HG02840 (cell line): ENCODE measurements around the gene RAPGEF2.
"Not testable (repeated sequence)": the region's sequence is repeated elsewhere in the genome, so short reads cannot be mapped to it uniquely, and the experiment has no call there.

Source experiments
- ATAC-seq: cut with Tn5 transposase; IDR thresholded peaks from one replicate; pipeline ENCODE4 v1.9.1; 2021; ENCODE audit warnings: mild to moderate bottlenecking, moderate library complexity, moderate number of reproducible peaks; ENCODE audit not compliant: unreplicated experiment, low FRiP score

RAPGEF2 gene

DNA sequence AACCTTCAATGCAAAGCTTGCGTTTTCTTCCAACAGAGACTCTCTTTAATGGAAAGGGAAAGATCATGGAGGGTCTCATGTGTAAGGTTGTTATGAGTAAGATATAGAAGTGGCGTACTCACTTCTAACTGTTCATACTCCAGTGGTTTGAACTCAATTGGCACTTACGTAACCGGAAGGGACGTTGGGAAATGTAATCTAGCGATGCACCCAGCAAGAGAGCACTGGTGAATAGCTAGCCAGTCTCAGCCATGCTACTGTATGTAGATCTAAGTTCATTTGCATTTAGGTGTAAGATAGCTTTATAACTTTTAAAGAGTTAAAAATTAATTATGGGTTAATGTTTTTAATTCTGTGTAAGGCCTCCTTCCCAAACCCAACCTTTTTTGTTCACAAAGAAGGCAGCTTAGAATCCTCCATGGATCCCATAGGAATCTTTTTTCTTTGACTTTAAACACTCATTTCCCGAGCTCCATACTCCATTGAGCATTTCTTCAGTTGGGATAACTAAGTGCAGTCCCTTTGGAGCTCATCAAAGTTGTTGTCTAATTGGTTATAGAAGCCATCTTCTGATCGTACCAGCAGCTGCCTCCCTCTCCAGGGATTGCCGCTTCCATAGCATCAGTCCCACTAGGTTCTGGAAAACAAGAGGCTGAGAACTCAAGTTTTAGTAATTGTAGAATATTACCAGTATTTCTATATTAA lies 191.1 kb downstream of the RAPGEF2 start:
- ATAC-seq, result no peak

GRCh38 chr4:159296061-159296460 lies 193.2 kb downstream of the RAPGEF2 start:
- ATAC-seq, result no peak

DNA sequence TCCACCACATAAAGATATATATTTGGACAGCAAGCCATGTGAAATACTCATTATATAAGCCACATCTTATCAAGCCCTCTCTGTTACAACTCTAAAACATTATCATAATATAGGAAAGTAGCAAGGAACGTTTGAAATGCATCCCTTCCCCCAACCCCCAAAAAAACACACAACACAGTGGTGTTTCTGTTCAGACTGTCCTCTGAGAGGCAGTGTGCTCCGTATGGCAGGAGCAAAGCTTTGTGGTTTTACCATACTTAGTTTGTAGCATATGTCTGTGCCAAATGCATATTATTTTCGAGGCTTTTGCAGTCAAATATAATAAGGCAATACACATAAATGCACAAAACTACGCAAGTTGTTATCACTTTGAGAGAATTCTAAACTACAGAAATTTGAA lies 194.2 kb downstream of the RAPGEF2 start:
- no peak for ATAC-seq

DNA sequence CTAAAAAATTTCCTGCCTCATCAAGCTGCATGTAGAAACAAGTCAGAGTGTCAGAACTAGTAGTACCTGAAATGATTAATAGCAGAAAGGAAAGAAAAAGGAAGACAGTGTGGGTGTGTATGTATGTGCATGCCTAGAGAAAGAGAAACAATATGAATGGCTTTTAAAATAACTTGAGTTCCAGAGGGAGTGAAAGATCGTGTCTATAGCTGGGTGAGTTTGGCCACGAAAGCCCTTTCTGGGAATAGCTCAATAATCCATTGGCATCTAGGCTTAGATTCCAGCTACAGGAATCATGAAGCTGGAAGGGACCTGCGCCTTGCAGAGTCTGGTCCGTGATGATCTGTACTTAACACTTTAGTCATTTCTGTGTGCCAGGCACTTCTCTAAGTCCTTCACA lies 195.6 kb downstream of the RAPGEF2 start:
- ATAC-seq, result peak; percentile 54

GRCh38 chr4:159303435-159303834 lies 200.6 kb downstream of the RAPGEF2 start:
- ATAC-seq, result no peak

GRCh38 chr4:159305129-159305528 lies 202.2 kb downstream of the RAPGEF2 start:
- no peak for ATAC-seq

- ATAC-seq, result no peak
These were observed 205.1 kb downstream of the RAPGEF2 start for GRCh38 chr4:159307929-159308328.

DNA sequence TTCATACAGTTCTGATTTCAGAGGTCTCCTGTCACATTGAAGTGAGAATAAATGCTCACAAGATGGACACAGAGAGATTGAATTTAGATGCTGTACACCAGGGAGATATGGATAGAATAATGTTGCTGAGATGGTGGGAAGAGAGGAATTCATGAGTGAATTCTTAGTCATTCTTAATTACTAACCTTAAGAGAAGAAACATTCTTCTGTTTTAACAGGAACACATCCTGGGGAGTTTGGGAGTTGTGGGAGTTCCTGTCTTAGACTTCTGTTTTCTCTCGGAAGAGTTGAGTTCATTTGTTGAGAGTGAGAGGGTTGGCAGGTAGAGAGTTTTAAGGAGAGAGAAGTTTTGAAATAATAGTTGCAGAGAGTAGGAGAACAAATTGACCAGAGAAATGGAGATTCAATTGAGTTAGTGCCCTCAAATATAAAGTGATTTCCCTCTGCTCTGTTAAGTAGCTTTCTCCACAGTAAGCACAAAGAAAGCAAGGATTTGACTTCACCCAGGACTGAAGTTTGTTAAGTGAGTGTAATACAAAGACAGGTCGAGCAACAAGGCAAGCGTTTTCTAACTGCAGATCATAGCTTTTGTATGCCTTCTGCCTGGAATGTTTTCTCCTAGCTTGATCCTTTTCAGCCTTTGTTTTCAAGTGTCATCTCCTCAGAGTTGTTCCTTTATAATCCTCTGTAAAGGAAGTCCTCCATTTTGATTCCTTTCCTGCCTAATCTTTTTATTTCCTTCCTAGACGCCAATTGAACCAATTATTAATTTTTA lies 205.9 kb downstream of the RAPGEF2 start:
- ATAC-seq, result no peak

DNA sequence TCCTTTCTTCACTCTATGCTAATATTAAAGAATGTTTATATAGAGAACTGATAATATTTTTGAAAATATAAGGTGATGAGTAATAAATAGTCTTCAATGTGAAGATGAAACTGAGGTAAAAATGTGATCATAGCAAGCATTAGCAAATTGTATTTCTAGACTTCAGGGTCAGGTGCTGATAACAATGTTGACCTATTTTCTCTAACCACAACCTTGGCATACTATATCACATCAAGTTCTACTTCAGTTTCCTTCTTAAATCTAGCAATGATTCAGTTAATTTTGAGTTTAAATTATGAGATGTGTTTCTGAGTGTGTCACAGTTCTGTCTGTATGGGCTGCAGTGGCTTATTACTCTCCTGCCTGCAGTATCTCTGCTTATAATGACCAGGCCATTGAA lies 209.4 kb downstream of the RAPGEF2 start:
- no peak for ATAC-seq

DNA sequence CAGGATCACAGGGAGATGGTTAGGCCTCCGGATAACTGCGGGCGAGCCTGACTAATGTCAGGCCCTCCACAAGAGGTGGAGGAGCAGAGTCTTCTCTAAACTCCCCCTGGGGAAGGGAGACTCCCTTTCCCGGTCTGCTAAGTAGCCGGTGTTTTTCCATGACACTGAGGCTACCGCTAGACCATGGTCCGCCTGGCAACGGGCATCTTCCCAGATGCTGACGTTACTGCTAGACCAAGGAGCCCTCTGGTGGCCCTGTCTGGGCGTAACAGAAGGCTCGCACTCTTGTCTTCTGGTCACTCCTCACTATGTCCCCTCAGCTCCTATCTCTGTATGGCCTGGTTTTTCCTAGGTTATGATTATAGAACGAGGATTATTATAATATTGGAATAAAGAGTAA lies 213.0 kb downstream of the RAPGEF2 start:
- not testable (repeated sequence) for ATAC-seq

DNA sequence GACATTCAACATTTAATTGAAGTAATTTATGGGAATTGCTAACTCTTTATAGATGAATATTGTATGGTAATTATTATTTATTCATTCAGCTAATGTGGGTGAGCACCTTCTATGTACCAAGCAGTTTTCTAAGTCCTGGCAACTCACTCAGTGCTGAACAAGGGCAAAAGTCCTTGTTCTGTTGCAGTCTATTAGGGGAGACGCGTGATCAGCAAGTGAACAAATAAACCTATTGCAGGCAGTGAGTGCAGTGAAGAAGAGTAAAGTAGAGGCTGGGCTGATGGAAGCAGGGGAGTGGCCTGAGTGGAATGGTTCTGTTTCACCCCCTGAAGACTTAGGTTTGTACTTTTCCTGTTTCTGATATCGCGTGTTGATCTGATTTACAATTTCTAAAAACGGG lies 214.3 kb downstream of the RAPGEF2 start:
- no peak for ATAC-seq

- ATAC-seq, result no peak
These were observed 216.1 kb downstream of the RAPGEF2 start for GRCh38 chr4:159319027-159319426.

DNA sequence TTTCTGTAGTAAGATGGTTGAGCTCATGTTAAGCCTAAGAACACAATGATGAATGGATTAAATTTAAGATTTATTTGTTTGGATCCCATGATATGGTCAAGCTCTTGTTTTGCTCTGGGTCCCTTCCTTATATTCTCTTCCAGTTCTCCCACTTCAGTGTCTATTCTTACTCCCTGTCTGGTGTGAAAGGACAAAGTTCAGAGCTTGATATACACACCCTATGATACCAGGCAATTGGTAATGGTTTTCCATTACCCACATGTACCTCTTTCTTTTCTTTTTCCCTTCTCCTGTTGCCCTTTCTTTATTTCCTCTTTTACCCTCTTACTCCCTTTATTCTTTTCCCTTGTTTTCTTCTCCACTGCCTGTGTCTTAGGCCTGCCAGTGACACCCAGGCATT lies 223.6 kb downstream of the RAPGEF2 start:
- no peak for ATAC-seq

GRCh38 chr4:159328766-159329165 lies 225.9 kb downstream of the RAPGEF2 start:
- no peak for ATAC-seq

- ATAC-seq, result no peak
These were observed 231.6 kb downstream of the RAPGEF2 start for GRCh38 chr4:159334461-159334860.

DNA sequence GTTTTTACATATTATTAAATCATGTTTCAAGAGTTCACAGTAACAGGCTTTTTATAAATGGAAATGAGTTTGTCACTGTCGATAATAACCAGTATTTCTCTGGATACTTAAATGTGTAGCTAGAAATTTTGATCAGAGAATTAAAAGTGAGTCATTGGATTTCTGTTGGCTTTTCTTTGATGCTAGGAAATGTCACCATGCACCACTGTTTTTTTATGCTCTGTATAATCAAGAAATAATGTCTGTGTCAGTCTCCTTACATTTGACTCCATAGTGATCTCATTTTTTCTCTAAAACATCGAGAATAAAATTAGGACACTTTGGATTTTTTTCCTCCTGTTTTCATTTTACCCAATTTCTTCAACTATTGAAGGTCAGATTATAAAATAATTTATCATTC lies 234.2 kb downstream of the RAPGEF2 start:
- ATAC-seq, result no peak

DNA sequence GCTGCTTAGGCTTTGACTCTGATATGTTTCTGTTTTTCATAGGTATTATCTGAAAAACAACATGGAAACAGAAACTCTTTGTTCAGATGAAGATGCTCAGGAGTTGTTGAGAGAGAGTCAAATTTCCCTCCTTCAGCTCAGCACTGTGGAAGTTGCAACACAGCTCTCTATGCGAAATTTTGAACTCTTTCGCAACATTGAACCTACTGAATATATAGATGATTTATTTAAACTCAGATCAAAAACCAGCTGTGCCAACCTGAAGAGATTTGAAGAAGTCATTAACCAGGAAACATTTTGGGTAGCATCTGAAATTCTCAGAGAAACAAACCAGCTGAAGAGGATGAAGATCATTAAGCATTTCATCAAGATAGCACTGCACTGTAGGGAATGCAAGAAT lies 238.6 kb downstream of the RAPGEF2 start:
- ATAC-seq, result no peak

GRCh38 chr4:159342374-159342773 lies 239.5 kb downstream of the RAPGEF2 start:
- ATAC-seq, result no peak

DNA sequence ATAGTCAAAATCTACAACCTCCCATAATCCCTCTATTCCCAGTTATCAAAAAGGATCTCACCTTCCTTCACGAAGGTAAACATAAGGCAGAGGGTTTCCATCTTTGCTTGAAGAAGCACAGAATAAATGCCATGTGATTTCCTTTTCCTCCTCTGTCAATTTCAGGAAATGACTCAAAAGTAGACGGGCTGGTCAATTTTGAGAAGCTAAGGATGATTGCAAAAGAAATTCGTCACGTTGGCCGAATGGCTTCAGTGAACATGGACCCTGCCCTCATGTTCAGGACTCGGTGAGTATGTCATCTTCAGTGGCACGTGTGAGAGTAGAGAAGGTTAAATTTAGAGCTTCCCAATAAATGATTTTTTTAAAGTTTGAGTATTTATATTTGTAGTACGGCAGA lies 240.2 kb downstream of the RAPGEF2 start:
- no peak for ATAC-seq

DNA sequence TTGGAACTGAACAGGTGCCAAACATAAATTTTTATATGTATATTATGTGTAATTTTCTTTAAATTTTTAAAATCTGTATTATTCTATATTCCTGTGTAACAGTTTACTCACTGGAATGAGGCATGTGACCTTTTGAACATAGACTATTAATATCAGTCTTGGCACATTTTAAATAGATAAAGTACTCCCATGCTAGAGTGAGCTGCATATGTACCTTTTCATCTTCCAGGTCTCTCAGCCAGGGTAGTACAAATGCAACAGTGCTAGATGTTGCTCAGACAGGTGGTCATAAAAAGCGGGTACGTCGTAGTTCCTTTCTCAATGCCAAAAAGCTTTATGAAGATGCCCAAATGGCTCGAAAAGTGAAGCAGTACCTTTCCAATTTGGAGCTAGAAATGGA lies 242.0 kb downstream of the RAPGEF2 start:
- no peak for ATAC-seq

- ATAC-seq, result no peak
These were observed 243.8 kb downstream of the RAPGEF2 start for GRCh38 chr4:159346681-159347080.

DNA sequence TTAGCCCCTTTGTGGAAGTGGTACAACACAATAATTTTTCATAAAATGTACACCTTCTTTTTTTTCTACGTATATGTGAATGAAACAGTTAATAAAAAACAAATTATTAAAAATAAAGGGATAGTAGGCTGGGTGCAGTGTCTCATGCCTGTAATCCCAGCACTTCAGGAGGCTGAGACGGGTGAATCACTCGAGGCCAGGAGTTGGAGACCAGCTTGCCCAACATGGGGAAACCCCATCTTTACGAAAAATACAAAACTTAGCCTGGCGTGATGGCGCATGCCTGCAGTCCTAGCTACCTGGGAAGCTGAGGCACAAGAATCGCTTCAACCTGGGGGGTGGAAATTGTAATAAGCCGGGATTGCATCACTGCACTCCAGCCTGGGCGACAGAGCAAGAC lies 244.9 kb downstream of the RAPGEF2 start:
- ATAC-seq, result no peak
